Neuronal stem cell (in vitro differentiated cells): ENCODE data around the gene SGTA.

Experiments
- DNase-seq: peaks from one replicate; pipeline ENCODE4 v3.0.0-alpha.2; 2013; ENCODE audit warnings: low spot score
- H2AFZ ChIP-seq: one replicate; pipeline ENCODE4 v1.6.1; 2013; ENCODE audit warnings: mild to moderate bottlenecking, low read length, inconsistent platforms
- H2AK5ac ChIP-seq: 2 replicates; pipeline ENCODE4 v1.6.1; 2013; ENCODE audit warnings: low read depth, mild to moderate bottlenecking, inconsistent platforms, low read length, moderate library complexity, mixed read lengths
- H2BK120ac ChIP-seq: 2 replicates; pipeline ENCODE4 v1.6.1; 2013; ENCODE audit warnings: low read depth, mild to moderate bottlenecking, inconsistent platforms, low read length, moderate library complexity, mixed read lengths
- H2BK12ac ChIP-seq: one replicate; pipeline ENCODE4 v1.6.1; 2013; ENCODE audit warnings: low read length, inconsistent platforms
- H2BK15ac ChIP-seq: 2 replicates; pipeline ENCODE4 v1.6.1; 2013; ENCODE audit warnings: mild to moderate bottlenecking, low read length, inconsistent platforms, mixed read lengths
- H2BK5ac ChIP-seq: one replicate; pipeline ENCODE4 v1.6.1; 2013; ENCODE audit warnings: inconsistent platforms, mild to moderate bottlenecking, low read length, moderate library complexity
- H3K14ac ChIP-seq: one replicate; pipeline ENCODE4 v1.6.1; 2013; ENCODE audit warnings: low read length, inconsistent platforms
- H3K18ac ChIP-seq: 2 replicates; pipeline ENCODE4 v1.6.1; 2013; ENCODE audit warnings: low read length, inconsistent platforms
- H3K23ac ChIP-seq: 2 replicates; pipeline ENCODE4 v1.6.1; 2013; ENCODE audit warnings: low read depth, mild to moderate bottlenecking, mixed read lengths, low read length, inconsistent platforms; ENCODE audit not compliant: poor library complexity
- H3K27ac ChIP-seq: replicated peaks from 3 replicates; pipeline ENCODE4 v1.5.1; 2013; ENCODE audit warnings: low read length, inconsistent platforms
- H3K27me3 ChIP-seq, 3 experiments: 2 replicates each; pipeline ENCODE4 v1.6.1; 2013; ENCODE audit warnings: low read length in 3 of 3, mild to moderate bottlenecking in 2 of 3, inconsistent platforms in 1 of 3, low read depth in 1 of 3, mixed read lengths in 1 of 3, moderate library complexity in 1 of 3; ENCODE audit not compliant: control insufficient read depth in 3 of 3, insufficient read depth in 3 of 3
- H3K36me3 ChIP-seq, 2 donors: replicated peaks in 1 of 2; 2 replicates each; pipeline ENCODE4 v1.6.1; 2013; ENCODE audit warnings: low read length in 2 of 2; ENCODE audit not compliant: control insufficient read depth in 2 of 2, insufficient read depth in 2 of 2
- H3K4ac ChIP-seq: 2 replicates; pipeline ENCODE4 v1.6.1; 2013; ENCODE audit warnings: inconsistent platforms, mild to moderate bottlenecking, low read length, moderate library complexity
- H3K4me1 ChIP-seq, 2 donors: 1 replicate in 1 of 2; 2 replicates in 1 of 2; pipeline ENCODE4 v1.6.1; 2013; ENCODE audit warnings: low read length in 2 of 2, low read depth in 1 of 2; ENCODE audit not compliant: control insufficient read depth in 2 of 2, insufficient read depth in 1 of 2
- H3K4me2 ChIP-seq: one replicate; pipeline ENCODE4 v1.6.1; 2013; ENCODE audit warnings: mild to moderate bottlenecking, low read length, inconsistent platforms; ENCODE audit not compliant: insufficient read depth, poor library complexity, severe bottlenecking
- H3K4me3 ChIP-seq, 2 donors: 2 replicates each; pipeline ENCODE4 v1.5.1; 2013; ENCODE audit warnings: low read length in 2 of 2, mild to moderate bottlenecking in 2 of 2, inconsistent platforms in 1 of 2, moderate library complexity in 1 of 2
- H3K79me1 ChIP-seq: one replicate; pipeline ENCODE4 v1.6.1; 2013; ENCODE audit warnings: low read depth, mild to moderate bottlenecking, inconsistent platforms, low read length, moderate library complexity
- H3K9ac ChIP-seq: one replicate; pipeline ENCODE4 v1.6.1; 2013; ENCODE audit warnings: mild to moderate bottlenecking, low read depth, low read length, inconsistent platforms; ENCODE audit not compliant: poor library complexity
- H3K9me3 ChIP-seq, 2 donors: replicated peaks in 1 of 2; 2 replicates each; pipeline versions ENCODE3 to v1.6.1; 2013; ENCODE audit warnings: low read length in 2 of 2, mild to moderate bottlenecking in 2 of 2, inconsistent platforms in 1 of 2, low read depth in 1 of 2, mixed read lengths in 1 of 2, moderate library complexity in 1 of 2; ENCODE audit not compliant: control insufficient read depth in 2 of 2, insufficient read depth in 1 of 2
- H4K8ac ChIP-seq: one replicate; pipeline ENCODE4 v1.6.1; 2013; ENCODE audit warnings: low read depth, mild to moderate bottlenecking, inconsistent platforms, low read length, moderate library complexity
- H4K91ac ChIP-seq: one replicate; pipeline ENCODE4 v1.6.1; 2013; ENCODE audit warnings: low read length, low read depth, mild to moderate bottlenecking, inconsistent platforms; ENCODE audit not compliant: poor library complexity
- WGBS, 2 donors: extraction: QIAGEN DNeasy Blood & Tissue Kit; methylation state at CpG; one replicate each; pipeline ENCODE4 v1.1.7; 2013; ENCODE audit warnings: missing lambda C conversion rate in 2 of 2, mixed read lengths in 1 of 2; ENCODE audit not compliant: insufficient read length in 2 of 2, insufficient replicate concordance in 1 of 2; ENCODE audit errors: extremely low coverage in 2 of 2; 5-methylcytosine and 5-hydroxymethylcytosine counted together

SGTA gene

DNA sequence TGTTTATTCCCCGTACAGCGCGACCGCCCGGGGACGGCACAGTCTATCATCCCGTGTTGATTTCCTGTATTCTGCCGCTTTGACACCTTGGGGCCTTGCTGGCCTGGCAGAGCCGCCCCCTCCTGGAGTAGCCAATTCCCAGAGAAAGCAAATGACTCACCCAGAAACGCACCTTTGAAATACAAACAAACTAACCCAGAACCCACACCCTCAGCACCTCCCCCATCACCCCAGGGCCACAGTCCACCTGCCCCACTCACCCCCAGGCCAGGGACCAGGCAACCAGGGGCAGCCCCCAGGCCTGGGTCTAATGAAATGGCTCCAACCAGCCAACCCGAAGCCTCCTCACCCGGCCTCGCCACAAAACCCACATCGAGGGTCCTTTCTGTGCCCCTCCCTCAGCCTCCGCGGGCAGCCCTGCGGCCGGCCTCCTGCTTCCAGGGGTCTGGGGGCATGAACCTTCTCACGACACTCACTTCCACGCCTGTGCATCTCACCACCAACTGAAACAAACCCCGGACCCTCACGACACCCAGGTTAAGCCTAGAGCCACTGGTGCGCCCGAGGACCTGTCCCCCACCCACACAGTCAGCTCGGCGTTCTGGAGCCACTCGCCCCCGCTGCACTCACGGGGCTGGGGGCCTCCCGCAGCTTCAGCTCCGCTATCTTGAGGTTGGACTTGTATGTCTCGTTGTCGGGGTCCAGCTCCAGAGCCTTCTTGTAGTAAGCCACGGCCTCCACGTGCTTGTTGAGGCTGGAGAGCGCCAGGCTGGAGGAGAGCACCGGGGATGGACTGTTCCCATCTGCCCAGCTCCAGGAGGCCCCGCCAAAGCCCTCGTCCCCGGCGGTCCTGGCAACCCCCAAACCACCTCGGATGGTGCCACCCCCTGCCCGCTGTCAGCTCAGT lies 20.9 kb downstream of the SGTA start:
- no peak for DNase-seq
- Histone ChIP-seq H3K14ac (no peak overlapping the region), H3K18ac (no peak overlapping the region), H2AK5ac (no peak overlapping the region), H2AFZ (no peak overlapping the region), H3K9ac (no peak overlapping the region), H2BK5ac (no peak overlapping the region), H3K4ac (no peak overlapping the region), H3K4me1 (no peaks in the 10 kb centered on the region), H3K4me3 (no peak overlapping the region), H4K8ac (no peak overlapping the region), H2BK120ac (no peak overlapping the region), H4K91ac (no peak overlapping the region), H3K9me3 (peaks cover 0 to 5% of the 10 kb centered on the region in 2 donors), H3K36me3 (peaks cover 53 to 90% of the 10 kb centered on the region in 2 donors), H3K79me1 (peaks cover 7% of the 10 kb centered on the region), H3K27ac (no peak overlapping the region), H3K27me3 (no peaks in the 10 kb centered on the region), H3K4me2 (no peak overlapping the region), H2BK15ac (no peak overlapping the region), H2BK12ac (no peak overlapping the region), H3K23ac (no peak overlapping the region)
- no CpG with 5 or more reads among the region's 43 CpGs for WGBS, 2 donors

DNA sequence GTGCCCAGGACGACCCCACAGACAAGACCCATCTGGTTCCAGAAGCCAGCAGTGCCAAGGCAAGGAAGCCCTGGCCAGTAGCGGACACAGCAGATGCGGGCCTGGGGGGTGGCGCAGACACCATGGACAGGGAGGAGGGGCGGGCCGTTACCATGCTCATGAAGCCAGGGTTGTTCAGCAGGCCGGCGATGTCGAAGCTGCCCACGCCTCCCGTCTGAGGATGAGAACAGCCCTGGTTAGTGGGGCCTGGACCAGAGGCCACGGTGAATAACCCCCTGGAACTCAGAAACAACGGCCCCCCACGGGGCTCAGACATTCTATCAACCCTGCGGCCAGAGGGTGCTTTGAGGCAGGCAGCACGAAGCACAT lies 21.8 kb downstream of the SGTA start:
- Histone ChIP-seq H3K23ac (no peak overlapping the region), H3K27ac (no peak overlapping the region), H4K8ac (no peak overlapping the region), H3K4ac (no peak overlapping the region), H3K4me2 (no peak overlapping the region), H2AFZ (no peak overlapping the region), H2BK12ac (no peak overlapping the region), H2BK15ac (no peak overlapping the region), H2AK5ac (no peak overlapping the region), H3K27me3 (no peaks in the 10 kb centered on the region), H3K9me3 (peaks cover 0 to 5% of the 10 kb centered on the region in 2 donors), H3K79me1 (peaks cover 4% of the 10 kb centered on the region), H3K14ac (no peak overlapping the region), H2BK120ac (no peak overlapping the region), H3K18ac (no peak overlapping the region), H4K91ac (no peak overlapping the region), H3K4me3 (no peak overlapping the region), H3K9ac (no peak overlapping the region), H3K36me3 (peaks cover 51 to 89% of the 10 kb centered on the region in 2 donors), H3K4me1 (no peaks in the 10 kb centered on the region), H2BK5ac (no peak overlapping the region)
- DNase-seq = no peak
- WGBS, 2 donors = no CpG with 5 or more reads among the region's 16 CpGs

DNA sequence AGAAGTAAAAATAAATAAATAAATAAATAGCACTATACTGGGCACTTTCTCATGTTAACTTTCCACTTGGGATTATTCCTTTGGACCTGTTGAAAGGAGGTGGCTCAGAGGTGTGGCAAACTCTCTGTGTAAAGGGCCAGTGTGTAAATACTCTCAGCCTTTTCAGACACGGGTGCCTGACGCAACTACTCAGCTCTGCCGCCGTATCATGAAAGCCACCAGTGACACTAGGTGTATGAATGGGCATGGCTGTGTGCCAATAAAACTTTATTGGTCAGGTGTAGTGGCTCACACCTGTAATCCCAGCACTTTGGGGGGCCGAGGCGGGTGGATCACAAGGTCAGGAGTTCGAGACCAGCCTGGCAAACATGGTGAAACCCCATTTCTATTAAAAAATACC lies 23.1 kb downstream of the SGTA start:
- no CpG with 5 or more reads among the region's 7 CpGs for WGBS, 2 donors
- no peak overlapping the region for H3K4ac ChIP-seq
- H4K91ac ChIP-seq = no peak overlapping the region
- H3K27me3 ChIP-seq = no peaks in the 10 kb centered on the region
- no peak overlapping the region for H2BK12ac ChIP-seq
- H2AK5ac ChIP-seq = no peak overlapping the region
- no peaks in the 10 kb centered on the region for H3K4me1 ChIP-seq
- H4K8ac ChIP-seq = no peak overlapping the region
- no peak overlapping the region for H3K9ac ChIP-seq
- no peak overlapping the region for H2AFZ ChIP-seq
- no peak overlapping the region for H3K4me3 ChIP-seq
- peaks cover 0 to 5% of the 10 kb centered on the region in 2 donors for H3K9me3 ChIP-seq
- H2BK120ac ChIP-seq = no peak overlapping the region
- no peak overlapping the region for H3K4me2 ChIP-seq
- no peak overlapping the region for H3K14ac ChIP-seq
- no peak overlapping the region for H2BK5ac ChIP-seq
- no peak overlapping the region for H3K23ac ChIP-seq
- H3K36me3 ChIP-seq = peaks cover 55 to 90% of the 10 kb centered on the region in 2 donors
- DNase-seq = no peak
- no peak overlapping the region for H3K18ac ChIP-seq
- no peak overlapping the region for H3K27ac ChIP-seq
- peaks cover 4% of the 10 kb centered on the region for H3K79me1 ChIP-seq
- no peak overlapping the region for H2BK15ac ChIP-seq

DNA sequence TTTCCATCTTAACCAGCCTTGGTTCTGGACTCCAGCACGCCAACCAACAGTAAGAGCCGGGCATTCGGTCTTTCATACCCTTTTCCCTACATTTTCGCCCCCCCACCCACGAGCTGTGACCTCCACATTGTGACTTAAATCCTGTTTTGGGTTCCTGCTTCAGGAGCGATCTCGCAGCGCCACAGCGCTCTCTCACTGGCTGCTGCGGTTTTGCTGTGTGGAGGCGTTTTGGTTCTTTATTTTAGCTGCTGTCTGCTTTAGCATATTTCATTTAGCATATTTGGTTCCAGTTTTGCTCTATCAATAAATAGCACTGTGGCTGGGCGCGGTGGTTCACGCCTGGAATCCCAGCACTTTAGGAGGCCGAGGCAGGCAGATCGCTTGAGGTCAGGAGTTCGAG lies 23.7 kb downstream of the SGTA start:
- Histone ChIP-seq H3K36me3 (peaks cover 54 to 90% of the 10 kb centered on the region in 2 donors), H3K18ac (no peak overlapping the region)
- no CpG with 5 or more reads among the region's 17 CpGs for WGBS, 2 donors

More for the DNA sequence above, 23.7 kb downstream of the SGTA start:
- H3K23ac ChIP-seq = no peak overlapping the region
- H3K9me3 ChIP-seq = peaks cover 0 to 5% of the 10 kb centered on the region in 2 donors
- DNase-seq = no peak
- no peak overlapping the region for H2BK120ac ChIP-seq
- H3K14ac ChIP-seq = no peak overlapping the region
- no peak overlapping the region for H4K8ac ChIP-seq
- peaks cover 7% of the 10 kb centered on the region for H3K79me1 ChIP-seq
- no peak overlapping the region for H2BK15ac ChIP-seq
- no peak overlapping the region for H2AFZ ChIP-seq
- no peak overlapping the region for H3K9ac ChIP-seq
- H3K4me1 ChIP-seq = no peaks in the 10 kb centered on the region
- no peak overlapping the region for H2BK12ac ChIP-seq
- no peak overlapping the region for H3K27ac ChIP-seq
- no peak overlapping the region for H2AK5ac ChIP-seq
- no peak overlapping the region for H2BK5ac ChIP-seq
- H3K4ac ChIP-seq = no peak overlapping the region
- no peaks in the 10 kb centered on the region for H3K27me3 ChIP-seq
- no peak overlapping the region for H3K4me2 ChIP-seq
- no peak overlapping the region for H4K91ac ChIP-seq
- H3K4me3 ChIP-seq = no peak overlapping the region
